DMS53 treated with DMSO at 0.1 percent for 48 hours (cell line): ENCODE results near the gene TMEM131.
"Not testable (repeated sequence)": the region's sequence is repeated elsewhere in the genome, so short reads cannot be mapped to it uniquely, and the experiment has no call there.

Source experiments
- DNase-seq: peaks from one replicate; lab custom pipeline; 2025; ENCODE audit not compliant: unreplicated experiment; lab: John Stamatoyannopoulos, UW

TMEM131 gene

DNA sequence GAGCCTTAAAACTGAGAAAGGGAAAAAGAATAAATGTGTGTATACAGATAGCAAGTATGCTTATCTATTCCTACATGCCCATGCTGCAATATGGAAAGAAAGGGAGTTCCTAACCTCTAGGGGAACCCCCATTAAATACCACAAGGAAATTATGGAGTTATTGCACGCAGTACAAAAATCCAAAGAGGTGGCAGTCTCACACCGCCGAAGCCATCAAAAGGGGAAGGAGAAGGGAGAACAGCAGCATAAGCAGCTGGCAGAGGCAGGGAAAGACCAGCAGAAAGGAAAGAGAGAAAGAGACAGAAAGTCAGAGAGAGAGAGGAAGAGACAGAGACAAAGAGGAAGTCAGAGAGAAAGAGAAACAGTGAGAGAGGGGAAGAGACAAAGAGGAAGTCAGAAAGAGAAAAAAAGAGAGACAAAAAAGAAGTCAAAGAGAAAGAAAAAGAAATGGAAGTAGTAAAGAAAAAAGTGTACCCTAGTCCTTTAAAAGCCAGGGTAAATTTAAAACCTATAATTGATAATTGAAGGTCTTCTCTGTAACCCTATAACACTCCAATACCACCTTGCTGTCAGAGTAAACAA, 169.4 kb downstream of the TMEM131 start:
- DNase-seq: not testable (repeated sequence)

DNA sequence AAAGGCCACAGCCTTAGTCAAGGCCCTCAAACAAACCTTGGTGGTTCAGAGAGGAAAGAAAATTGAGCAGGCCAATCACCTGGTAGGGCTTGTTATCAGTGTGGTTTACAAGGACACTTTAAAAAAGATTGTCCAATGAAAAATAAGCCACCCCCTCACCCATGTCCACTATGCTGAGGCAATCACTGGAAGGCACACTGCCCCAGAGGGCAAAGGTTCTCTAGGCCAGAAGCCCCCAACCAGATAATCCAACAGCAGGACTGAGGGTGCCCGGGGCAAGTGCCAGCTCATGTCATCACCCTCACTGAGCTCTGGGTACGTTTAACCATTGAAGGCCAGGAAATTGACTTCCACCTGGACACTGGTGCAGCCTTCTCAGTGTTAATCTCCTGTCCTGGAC, 171.7 kb downstream of the TMEM131 start:
- not testable (repeated sequence) for DNase-seq

- not testable (repeated sequence) for DNase-seq
These were observed 173.9 kb downstream of the TMEM131 start for GRCh38 chr2:97821862-97822261.

DNA sequence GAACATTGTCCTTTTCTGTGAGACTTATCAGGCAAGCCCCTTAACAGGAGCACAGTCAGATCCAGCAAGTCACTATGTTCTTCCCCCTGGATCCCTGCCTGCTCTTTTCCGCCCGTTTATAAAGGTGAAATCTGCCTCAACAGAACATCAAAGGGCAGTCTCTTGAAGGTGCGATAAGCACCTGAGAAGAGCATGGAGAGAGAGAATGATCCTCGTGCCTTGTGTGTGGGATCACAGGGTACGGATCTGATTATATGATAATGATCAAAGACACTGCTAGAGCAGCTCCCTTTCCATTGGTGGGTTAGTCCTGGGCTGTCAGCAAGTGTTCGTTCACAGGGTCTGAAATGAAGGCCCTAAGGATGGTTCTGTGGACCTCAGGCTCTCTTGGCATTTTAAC, 176.0 kb downstream of the TMEM131 start:
- DNase-seq: no peak

DNA sequence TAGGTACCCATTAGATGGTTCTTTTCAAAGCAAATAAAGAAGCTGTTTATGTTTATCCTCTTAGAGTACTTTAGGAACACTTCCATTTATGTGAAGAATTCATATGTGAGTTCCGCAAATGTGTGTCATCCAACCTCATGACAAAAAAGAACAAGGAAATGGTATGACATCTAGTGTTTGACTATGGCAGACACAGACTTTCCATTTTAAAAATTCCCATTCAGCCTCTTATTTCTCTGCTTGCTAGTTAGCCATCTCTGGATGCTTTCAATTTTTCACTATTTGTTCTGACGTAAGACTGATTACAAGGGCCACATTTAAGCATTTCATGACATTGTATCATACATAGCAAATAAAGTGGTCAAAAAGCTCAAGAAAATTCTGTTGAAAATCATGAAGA, 179.3 kb downstream of the TMEM131 start:
- no peak for DNase-seq

- DNase-seq: no peak
These were observed 182.8 kb downstream of the TMEM131 start for GRCh38 chr2:97812931-97813330.

GRCh38 chr2:97808816-97809215, 186.9 kb downstream of the TMEM131 start:
- DNase-seq: no peak

DNA sequence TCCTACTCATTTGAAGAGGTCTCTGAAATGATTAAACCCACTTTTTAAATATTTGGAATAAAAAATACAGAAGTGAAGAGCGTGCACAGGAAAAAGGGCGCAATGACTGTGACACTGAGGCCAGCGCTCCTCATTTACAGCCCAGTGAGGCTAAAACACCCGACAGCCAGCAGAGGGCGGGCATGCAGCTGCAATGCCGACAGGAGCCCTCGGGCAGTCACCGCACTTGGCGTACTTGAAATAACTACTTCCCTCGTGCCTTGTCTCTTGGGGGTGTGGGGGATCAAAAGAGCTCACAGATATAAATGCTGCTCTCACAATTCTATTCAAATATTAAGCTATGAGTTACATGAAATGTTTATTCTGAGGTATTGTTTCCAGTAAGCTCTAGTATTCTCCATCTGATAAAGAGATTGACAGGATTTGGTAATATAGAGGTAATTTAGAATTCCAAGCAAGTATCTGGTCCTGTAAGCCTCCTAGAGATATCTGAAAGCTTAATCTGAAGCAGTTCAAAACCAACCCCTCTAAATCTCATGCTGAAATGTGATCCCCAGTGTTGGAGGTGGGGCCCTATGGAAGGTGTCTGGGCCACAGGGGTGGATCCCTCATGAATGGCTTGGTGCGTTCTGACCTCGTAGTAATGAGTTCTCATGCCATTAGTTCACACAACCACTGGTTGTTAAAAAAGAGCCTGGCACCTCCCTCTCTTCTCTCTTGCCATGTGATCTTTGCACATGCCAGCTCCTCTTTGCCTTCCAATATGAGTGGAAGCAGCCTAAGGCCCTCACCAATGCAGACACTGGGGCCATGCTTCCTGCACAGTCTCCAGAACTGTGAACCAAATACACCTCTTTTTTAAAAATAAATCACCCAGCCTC, 188.8 kb downstream of the TMEM131 start:
- DNase-seq: peak; percentile 84

GRCh38 chr2:97805776-97806175, 190.0 kb downstream of the TMEM131 start:
- DNase-seq: no peak

GRCh38 chr2:97801028-97801427, 194.7 kb downstream of the TMEM131 start:
- no peak for DNase-seq

GRCh38 chr2:97798416-97798815, 197.3 kb downstream of the TMEM131 start:
- no peak for DNase-seq

DNA sequence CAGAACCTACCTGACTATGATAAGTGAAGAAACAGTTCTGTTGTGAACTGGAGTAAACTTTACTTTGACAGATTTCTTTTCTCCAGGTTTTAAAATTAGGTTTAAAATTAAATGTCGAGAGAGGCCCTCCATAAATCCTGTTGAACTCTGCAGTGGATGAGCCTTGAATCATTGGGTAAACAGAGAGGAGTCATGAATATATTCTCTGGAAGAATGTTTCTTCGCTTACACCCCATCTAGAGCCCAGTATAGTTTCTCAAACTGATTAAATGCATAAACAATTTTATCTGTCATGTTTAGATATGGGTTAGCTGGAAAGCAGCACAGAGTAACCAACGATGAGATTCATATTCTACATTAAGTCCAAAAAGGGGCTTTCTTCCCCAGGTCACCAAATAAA, 198.4 kb downstream of the TMEM131 start:
- no peak for DNase-seq

- DNase-seq: no peak
These were observed 199.2 kb downstream of the TMEM131 start for GRCh38 chr2:97796465-97797126.

- no peak for DNase-seq
These were observed 203.3 kb downstream of the TMEM131 start for GRCh38 chr2:97792416-97792815.

DNA sequence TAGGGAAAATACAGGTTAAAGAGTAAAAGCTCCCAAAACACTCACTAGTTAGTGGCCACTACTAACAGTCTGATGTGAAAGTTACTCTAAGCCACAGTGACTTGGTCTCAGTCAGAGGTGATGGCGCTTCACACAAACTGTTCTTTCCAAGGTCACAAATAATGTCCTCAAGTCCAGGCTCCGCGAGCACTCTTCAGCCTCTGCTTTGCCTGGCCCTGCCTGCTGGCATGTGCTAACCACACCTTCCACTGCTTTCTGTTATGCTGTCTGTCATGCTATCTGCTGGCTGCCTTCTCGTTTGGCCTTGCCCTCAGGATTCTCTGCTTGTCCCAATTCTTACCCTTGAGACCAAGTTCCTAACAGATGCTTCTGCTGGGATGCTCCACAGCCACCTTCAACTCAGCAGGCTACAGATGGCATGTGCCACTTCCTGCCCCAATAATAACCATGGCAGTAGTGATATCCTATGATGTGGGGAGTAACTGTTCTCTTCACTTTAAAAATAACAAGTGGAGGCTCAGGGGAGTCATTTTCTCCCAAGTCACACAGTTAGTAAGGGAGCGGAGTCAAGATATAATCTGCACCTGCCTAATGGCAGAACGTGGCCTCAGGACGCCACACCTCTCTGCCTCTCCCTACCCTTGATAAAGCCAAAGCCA, 206.6 kb downstream of the TMEM131 start:
- DNase-seq: no peak

- DNase-seq: no peak
These were observed 209.9 kb downstream of the TMEM131 start for GRCh38 chr2:97785818-97786217.

- no peak for DNase-seq
These were observed 210.8 kb downstream of the TMEM131 start for GRCh38 chr2:97784953-97785352.

- DNase-seq: no peak
These were observed 213.8 kb downstream of the TMEM131 start for GRCh38 chr2:97781981-97782380.

DNA sequence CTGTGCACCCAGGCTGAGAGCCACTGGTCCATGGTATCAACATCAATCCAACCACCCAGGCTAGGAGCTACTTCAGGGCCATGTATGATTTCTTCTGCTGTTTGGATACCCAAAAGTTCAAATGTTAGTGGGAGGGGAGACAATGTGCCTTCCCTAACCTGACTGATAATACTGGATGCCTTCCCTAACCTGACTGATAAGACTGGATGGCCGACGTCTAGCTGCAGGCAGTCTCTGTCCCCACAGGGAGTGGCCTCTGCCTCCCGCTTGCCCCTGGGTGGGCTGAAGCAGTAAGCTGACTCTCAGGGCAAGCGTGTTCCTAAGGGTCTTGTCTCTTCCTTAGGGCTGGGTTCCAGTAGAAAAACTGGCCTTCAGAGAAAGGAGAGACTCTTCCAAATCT, 216.6 kb downstream of the TMEM131 start:
- no peak for DNase-seq

DNA sequence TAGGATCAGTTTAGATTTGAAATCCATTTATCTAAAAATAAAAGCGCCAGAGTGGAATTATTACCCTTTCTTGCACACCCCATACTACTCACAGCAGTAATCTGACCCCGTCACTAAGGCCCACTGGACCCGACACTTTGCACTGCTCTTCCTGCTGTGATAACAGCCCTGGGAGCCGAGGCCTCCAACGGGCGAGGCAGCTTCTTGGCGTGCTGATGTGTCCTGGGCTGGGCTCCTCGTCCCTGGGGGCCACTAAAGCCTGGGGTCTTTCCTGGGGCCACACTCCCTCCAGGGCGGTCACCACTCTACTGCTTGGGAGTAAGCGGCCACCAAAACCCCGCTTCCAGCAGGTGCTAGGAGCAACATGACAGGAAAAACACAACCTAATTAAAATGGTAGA, 220.7 kb downstream of the TMEM131 start:
- no peak for DNase-seq

GRCh38 chr2:97774425-97774824, 221.3 kb downstream of the TMEM131 start:
- DNase-seq: no peak

DNA sequence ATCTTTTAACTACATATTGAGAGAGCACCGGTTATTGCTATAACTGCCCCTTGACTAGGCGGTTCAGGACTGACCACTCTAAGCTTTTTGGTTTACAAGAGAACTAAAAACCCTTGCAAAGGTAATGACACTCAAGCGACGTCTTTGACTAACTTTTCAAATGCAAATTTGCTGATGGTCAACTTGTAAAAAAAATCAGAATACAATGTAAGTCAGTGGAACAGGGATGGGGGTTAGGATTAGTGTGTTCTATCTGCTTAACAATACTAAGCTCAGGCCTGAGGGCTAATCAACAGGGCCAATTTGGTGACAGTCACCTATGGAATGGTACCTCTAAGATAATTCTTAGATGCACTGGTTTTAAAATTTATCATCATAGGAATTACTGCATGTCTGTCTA, 225.3 kb downstream of the TMEM131 start:
- DNase-seq: no peak
